Measurements from ENCODE around the gene IL2RA.
A peak's percentile ranks its signal among the peaks of the same experiment; 100 is the strongest.

DNA sequence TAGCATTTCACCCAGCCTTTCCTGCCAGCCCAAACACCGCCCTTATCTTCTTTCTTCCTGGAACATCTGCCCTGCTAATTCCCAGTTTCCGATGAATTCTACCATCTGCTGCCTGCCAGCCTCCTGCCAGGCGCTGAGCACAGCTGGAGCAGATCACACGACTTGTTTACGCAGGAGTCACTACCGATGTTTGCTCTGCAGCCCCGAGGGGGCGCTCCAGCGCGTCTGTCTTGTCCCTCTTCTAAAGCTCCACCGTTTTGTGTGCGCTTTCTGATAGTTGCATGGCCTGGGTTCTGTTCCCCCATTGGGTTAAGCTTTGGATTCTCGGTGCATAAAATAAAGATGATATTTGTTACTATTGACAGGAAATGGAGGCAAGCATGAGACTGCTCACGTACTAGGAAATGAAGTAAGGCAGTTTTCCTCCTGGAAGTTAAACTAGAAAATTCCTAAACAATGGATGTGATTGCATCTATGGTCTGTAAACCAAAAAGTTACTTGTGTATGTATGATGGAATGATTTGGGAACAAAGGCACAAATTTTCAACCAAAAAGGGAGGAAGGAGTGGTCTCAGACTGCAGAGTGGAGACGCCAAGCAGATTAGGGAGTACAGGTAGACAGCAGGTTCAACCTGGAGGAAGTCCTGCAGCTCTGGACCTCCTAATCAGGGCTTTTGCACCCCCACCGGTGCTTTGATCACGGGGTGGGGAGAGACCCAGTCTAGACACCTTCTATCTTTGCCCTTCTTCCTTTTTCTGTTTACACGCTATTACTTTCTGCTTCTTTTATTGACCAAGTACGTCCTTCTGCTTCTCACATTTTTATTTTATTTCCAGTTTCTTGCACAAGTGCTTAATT is 24.4 kb upstream of the IL2RA start:
- TF ChIP-seq POLR2AphosphoS5 (IDR thresholded peaks at IDR 0.05) (peak; percentile 65 to 88), POLR2A (IDR thresholded peaks at IDR 0.05) (no peak)
- TF ChIP-seq, protein P1, sequence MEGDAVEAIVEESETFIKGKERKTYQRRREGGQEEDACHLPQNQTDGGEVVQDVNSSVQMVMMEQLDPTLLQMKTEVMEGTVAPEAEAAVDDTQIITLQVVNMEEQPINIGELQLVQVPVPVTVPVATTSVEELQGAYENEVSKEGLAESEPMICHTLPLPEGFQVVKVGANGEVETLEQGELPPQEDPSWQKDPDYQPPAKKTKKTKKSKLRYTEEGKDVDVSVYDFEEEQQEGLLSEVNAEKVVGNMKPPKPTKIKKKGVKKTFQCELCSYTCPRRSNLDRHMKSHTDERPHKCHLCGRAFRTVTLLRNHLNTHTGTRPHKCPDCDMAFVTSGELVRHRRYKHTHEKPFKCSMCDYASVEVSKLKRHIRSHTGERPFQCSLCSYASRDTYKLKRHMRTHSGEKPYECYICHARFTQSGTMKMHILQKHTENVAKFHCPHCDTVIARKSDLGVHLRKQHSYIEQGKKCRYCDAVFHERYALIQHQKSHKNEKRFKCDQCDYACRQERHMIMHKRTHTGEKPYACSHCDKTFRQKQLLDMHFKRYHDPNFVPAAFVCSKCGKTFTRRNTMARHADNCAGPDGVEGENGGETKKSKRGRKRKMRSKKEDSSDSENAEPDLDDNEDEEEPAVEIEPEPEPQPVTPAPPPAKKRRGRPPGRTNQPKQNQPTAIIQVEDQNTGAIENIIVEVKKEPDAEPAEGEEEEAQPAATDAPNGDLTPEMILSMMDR (IDR thresholded peaks at IDR 0.05): peak; percentile 59 to 83 (median 76)

All from upper lobe of left lung (tissue), 4 donors.